DMS53 treated with DMSO at 0.1 percent for 48 hours (cell line): ENCODE measurements around the gene MROH8.
"Not testable (repeated sequence)": the region's sequence is repeated elsewhere in the genome, so short reads cannot be mapped to it uniquely, and the experiment has no call there.

Experiments used
- DNase-seq: peaks from one replicate; lab custom pipeline; 2025; ENCODE audit not compliant: unreplicated experiment; lab: John Stamatoyannopoulos, UW

The MROH8 gene

DNA sequence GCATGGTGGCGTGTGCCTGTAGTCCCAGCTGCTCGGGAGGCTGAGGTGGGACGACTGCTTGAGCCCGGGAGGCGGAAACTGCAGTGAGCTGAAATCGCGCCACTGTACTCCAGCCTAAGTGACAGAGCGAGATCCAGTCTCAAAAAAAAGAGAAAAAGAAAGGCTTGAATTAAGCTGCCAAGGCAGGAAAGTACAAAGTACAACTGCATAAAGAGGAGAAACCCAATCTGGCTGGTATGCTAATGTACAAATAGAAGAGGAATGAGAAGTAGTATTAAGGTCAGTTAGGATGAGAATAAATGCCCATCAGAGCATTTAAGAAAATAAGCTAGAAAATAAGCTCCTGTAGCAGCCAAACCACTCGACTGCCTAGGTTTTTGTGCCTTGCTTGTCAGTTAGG, 23.4 kb downstream of the MROH8 start:
- no peak for DNase-seq

DNA sequence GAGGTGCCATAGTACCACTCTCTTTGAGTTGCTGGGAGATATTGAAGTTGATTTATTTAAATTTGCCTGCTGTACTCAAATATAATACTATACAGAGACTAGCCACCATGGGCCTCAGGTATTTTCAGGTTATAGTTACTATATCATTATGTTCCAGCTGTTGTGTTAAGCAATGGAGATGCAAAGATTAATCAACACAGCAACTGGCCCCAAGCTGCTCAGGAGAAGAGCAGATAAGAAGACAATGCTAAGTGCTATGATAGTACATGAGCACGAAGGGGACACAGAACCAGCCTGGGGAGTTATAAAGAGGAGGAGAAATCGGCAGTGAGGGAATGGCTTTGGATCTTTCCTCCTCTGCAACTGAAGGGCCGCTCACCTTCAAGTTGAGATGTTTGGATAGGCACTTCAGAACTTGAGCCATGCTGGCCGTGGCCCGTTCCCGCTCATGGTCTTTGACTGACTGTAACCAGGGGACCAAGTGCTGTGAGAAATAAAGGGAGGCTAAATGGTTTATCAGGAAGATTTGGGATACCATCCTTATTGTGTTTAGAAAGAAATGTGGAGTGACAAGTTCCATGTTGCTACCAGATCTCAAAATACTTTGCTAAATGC, 24.6 kb downstream of the MROH8 start:
- no peak for DNase-seq

DNA sequence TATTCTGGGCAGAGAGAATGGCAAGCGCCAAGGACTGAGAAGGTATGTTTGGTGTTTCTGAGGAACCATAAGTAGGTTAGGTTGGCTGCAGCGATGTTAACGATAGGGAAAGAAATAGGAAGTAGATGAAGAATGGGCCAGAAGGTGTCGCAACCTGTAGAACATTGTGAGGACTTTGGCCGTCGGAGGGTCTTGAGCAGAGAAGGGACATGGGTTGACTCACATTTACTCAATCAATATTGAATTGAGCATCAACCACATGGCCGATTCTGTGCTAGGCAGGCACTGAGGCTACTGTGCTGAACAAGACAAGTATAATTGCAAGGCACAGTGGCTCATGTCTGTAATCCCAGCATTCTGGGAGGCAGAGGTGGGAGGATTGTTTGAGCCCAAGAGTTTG, 27.1 kb downstream of the MROH8 start:
- DNase-seq = no peak

DNA sequence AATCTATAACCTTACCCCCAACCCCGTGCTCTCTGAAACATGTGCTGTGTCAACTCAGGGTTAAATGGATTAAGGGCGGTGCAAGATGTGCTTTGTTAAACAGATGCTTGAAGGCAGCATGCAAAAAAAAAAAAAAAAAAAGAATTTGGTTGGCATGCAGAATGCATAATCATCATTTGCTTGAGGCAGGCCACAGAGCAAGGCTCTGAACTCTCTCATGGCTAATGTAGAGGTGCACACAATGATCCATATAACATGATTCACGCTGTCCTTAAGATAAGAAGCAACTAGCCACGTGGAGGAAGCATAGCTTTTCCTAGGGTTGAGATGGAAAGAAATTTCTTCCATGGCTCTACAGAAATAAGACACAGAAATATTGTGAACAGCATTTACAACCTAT, 27.8 kb downstream of the MROH8 start:
- no peak for DNase-seq

DNA sequence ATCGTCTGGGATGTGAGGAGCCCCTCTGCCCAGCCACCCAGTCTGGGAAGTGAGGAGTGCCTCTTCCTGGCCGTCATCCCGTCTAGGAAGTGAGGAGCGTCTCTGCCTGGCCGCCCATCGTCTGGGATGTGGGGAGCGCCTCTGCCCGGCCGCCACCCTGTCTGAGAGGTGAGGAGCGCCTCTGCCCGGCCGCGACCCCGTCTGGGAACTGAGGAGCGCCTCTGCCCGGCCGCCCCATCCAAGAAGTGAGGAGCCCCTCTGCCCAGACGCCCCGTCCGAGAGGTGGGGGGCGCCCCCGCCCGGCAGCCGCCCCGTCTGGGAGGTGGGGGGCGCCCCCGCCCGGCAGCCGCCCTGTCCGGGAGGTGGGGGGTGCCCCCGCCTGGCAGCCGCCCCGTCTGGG, 28.5 kb downstream of the MROH8 start:
- not testable (repeated sequence) for DNase-seq

DNA sequence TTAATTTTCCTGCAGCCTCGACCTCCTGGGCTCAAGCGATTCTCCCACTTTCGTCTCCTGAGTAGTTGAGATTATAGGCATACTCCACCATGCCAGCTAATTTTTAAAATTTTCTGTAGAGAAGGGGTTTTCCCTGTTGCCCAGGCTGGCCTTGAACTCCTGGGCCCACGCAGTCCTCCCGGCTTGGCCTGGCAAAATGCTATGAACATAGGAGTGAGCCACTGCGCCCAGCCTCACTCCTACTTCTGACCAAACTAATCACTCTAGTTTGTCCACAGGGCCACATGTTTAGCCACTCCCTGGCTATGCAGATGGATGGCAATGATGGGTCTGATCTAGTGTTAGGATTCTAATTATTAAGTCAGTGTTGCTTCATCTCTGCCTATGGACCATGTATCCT, 32.1 kb downstream of the MROH8 start:
- DNase-seq = no peak

DNA sequence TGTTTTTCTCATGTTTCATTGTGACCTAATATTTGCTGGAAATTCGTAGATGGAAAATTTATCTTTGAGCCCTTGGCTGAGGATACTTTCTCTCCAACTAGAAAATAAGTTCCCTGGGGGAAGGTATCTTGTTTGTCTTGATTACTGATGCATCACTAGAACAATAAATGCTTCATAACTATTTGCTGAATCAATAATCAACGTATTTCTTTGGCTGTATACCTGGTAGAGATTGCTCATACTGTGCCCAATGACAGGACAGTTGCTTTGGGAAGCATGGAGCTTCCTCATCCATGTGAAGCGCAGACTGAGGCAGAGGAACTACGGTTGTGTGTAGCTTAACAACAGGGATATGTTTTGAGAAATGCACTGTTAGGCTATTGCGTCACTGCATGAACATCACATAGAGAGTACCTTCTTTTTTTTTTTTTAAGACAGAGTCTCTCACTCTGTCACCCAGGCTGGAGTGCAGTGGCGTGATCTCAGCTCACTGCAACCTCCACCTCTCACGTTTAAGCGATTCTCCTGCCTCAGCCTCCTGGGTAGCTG, 34.4 kb downstream of the MROH8 start:
- DNase-seq = no peak

DNA sequence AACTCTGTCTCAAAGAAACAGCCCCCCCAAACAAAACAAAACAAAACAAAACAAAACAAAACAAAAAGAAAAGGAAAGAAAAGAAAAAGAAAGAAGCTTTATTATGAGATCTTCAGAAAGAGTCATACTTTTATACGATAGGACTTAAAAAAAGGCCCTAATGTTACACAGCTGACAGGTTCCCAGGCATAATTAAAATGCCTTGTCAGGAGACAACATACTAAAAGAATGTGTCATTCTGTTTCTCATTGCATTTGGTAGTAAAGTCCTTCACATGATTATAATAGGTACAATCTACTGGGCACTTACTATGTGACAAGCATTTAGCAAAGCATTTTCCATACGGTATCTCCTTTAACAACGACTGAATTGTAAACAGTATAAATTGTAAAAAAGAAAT, 36.6 kb downstream of the MROH8 start:
- no peak for DNase-seq

DNA sequence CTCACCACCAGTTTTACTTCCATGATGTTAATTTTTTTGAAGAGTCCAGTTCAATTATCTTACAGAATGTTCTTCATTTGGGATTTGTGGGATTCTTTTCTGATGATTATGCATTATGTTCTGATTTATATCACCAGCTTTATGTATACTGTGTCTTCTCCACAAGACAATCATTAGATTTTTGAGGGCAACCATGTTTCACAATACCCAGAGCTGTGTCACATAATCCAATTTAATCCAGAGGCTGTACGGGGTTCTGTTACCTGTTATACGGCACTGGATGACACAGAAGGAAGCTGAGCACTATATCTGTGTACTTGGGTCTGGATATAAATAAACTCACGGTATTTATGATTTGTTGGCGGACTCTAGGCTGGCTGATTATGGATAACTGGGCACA, 41.8 kb downstream of the MROH8 start:
- no peak for DNase-seq

DNA sequence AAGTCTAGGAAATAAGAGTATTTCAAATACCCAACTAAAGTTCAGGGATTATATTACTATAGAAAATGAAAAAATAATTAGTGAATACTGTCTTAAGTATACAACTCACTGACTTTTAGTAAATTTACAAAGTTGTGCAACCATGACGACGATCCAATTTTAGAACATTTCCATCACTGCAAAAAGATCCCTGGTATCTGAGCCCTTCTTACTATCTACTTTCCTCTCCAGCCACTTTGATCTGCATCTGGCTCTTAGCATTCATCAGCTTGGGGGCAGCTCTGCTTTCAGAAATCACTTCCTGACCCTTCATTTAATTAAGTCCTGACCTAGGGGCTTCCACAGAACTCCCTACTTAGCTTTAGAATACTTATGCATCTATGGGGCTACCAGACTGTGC, 45.4 kb downstream of the MROH8 start:
- DNase-seq = no peak

DNA sequence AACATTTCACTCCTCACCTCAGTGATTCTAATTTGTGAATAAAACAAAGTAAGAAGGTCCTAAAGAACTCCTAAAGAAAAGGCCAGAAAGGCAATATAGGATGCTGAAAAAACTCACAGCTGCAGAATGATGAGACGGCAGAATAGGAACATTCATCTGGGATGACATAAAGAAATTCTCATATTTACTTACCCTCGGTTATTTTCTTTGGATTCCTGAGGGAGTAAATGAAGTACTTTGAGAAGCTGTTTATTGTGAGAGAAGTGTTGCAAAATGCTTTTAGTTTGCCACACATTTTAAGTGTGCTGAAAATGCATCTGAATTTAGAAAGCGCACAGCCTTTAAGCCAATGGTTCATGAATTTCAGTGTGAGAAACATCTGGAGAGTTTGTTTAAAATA, 47.9 kb downstream of the MROH8 start:
- DNase-seq = no peak

DNA sequence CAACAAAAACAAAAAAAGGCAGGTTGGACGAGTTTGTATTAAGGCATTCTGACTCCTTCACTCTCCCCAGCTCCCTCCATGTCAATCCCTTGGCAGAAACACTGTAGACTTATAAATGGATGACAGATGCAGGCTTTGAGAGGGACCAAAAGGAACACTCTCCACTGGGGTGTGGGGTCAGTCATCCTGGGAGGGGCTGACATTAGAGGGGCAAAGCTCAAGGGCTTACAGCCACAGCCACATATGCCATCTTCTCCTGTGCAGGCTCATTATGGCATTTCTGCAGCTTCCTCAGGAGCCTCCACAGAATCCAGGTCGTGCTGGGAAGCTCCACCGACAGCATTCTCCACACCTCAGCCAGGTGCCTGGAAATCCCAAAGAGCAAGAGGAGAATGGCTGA, 50.5 kb downstream of the MROH8 start:
- DNase-seq = no peak

DNA sequence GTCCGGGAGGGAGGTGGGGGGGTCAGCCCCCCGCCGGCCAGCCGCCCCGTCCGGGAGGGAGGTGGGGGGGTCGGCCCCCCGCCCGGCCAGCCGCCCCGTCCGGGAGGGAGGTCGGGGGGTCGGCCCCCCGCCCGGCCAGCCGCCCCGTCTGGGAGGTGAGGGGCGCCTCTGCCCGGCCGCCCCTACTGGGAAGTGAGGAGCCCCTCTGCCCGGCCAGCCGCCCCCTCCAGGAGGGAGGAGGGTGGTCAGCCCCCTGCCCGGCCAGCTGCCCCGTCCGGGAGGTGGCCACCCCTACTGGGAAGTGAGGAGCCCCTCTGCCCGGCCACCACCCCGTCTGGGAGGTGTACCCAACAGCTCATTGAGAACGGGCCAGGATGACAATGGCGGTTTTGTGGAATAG, 53.1 kb downstream of the MROH8 start:
- DNase-seq = not testable (repeated sequence)

DNA sequence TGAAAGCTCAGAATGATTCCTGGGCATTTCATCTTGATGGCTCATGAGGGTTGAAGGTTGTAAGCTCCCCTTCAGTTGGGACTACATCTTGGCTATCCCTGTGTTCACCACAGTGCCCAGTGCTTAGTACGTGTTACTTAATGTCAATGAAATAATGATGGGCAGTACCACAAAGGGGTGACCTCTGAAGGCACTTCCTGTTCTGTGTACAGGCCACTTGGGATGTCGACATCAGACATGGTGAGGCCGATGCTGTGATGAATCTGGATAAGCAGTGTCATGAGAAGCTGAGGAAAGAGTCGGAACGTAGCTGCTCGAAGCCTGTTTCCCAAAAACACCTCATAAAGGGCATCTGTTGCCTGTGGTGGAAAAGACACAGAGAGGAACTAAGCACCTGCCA, 55.9 kb downstream of the MROH8 start:
- DNase-seq = no peak

DNA sequence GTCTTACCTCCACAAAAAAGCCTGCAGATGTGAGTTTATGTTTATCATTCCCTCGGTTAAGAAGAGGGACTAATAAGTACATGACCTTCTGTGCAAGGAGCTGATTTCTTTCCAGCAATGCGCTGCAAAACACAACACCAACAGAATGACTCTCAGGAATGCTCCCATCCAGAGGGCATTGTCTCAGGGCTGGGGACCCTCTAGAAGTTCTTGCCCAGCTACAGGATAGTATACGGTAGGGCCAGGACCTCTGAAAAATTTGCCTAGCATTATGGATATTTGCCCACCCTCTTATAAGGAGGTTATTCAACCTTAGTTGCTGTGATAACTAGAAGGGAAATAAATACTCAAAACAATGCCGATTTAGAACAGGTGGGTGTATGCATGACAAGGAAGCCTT, 58.9 kb downstream of the MROH8 start:
- no peak for DNase-seq

DNA sequence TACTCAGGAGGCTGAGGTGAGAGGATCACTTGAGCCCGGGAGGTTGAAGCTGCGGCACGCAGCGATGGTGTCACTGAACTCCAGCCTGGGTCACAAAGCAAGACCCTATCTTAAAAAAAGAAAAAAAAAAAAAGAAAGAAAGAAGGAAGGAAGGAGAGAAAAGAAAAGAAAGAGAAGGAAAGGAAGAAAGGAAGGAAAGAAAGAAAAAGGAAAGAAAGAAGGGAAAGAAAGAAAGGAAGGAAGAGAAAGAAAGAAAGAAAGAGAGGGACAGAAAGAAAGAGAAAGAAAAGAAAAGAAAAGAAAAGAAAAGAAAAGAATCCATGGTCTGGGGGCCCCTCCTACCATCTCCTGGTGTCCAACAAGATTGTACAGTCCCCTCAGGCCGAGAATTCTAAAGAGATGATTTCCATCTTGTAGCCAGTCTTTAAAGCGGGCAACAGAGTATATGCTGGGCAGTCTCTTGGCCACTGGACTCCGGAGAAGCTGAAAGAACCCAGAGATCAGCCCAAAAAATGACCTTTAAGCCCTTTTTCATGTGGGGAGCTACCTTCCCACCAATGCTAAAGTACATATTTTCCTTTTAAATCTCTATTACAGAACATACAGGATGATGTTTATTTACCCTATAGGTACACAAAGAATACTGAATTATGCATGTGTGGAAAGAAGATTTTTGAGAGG, 59.9 kb downstream of the MROH8 start:
- no peak for DNase-seq

DNA sequence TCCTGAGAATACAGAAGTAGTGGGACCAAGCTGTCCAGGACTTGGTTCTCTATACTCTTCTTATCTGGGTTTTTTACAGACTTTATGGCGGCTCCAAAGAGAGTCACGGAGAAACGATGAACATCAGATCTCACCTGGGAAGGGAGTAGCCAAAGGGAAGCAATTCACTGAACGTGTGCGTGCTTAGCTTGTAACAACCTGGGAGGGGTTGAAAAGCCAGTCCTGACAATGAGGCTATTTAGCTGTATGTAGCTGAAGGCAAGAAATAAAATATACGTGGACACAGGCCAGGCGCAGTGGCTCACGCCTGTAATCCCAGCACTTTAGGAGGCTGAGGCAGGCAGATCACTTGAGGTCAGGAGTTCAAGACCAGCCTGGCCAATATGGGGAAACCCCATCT, 65.3 kb downstream of the MROH8 start:
- no peak for DNase-seq

DNA sequence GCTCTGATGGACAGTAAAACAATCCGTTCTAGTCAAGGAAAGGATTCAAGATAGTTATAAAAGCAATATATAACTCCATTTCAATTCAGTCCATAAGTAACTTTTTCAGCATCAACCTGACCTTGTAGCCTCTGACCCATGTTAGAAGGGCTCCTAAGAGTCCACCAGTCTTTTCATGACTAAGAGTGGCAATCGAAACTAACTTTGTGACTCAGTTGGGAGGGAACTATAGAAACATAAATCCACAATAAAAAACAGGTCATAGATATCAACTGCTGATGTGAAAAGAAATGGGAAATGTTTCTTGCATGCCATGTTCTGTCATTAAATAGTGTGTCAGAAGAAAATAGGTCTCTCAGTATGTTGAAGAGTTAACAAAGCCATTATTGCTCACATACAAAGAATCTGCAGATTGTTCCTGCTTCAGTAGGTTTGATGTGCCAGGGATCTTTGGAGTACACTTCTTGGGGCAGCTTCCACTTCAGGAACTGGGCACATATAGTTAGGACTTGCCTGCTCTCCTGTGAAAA, 67.4 kb downstream of the MROH8 start:
- no peak for DNase-seq

DNA sequence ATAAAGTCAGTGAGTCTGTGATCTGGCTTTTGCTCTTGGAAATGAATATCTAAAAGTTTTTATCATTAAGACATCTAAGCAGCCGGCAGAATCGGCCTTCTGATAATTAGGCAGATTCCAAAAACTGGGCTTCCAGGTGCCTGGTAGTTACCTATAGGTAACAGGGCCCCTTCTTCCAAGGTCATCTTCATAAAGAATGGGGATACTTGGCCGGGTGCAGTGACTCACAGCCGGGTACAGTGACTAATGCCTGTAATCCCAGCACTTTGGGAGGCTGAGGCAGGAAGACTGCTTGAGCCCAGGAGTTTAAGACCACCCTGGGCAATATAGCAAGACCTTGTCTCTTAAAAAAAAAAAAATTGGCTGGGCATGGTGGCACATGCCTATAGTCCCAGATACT, 70.7 kb downstream of the MROH8 start:
- DNase-seq = no peak

DNA sequence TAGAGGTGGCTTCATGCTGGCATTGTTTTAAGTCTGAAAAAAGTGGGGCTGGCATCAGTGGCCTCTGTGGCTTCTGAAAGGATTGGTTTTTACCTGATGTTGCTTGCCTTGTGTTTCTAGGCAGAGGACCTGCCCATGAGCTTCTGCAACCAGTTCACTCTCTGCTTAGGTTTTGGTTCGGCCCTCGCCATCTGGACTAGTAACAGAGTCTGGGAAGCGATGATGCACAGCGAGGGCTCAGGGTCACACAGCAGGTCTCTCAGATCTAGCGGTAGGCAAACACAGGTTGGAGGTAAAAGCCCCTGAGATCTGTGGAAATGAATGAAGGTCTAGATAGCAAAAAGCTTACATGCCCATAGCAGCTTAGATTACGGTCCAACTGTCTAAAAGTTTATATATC, 76.8 kb downstream of the MROH8 start:
- DNase-seq = no peak

DNA sequence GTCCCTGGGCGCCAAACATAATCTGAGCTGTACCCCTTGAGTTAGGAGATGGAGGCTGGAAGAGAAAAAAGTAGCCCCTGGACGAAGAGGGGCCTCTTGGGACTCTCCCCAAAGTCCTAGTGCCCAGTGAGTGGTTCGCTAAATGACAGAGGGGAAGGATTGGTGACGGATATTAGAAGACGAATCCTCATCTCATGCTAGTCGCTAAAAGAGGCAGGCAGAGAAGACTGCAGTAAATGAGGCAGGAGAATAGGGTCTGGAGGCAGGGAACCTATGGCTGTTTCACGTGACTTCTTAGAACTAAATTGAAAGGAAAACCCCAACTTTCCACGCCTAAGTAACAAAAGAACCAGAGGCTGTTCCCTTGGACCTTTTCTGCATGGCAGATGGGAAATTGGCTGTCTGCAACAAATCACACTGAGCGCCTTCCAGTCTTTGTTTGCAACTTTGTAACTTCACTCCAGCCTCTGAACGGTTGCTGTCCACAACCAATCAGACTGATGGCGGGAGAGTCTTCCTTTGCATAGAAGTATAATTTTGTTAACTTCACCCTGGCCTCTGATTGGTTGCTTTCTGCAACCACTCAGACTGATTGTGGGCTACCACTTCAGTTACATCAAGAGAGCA, 82.8 kb downstream of the MROH8 start:
- DNase-seq = no peak
